Stimulated activated CD4-positive, alpha-beta T cell treated with anti-CD3 and anti-CD28 coated beads, TNF-alpha, amount 100 ng/mL, for 24 hours (primary cell): Measurements from ENCODE around the gene C14orf132.

Experiments used
- DNase-seq, 3 experiments: peaks; one replicate each; pipeline ENCODE4 v3.0.0-alpha.2; 2020; ENCODE audit warnings: low read depth in 3 of 3

Gene C14orf132

DNA sequence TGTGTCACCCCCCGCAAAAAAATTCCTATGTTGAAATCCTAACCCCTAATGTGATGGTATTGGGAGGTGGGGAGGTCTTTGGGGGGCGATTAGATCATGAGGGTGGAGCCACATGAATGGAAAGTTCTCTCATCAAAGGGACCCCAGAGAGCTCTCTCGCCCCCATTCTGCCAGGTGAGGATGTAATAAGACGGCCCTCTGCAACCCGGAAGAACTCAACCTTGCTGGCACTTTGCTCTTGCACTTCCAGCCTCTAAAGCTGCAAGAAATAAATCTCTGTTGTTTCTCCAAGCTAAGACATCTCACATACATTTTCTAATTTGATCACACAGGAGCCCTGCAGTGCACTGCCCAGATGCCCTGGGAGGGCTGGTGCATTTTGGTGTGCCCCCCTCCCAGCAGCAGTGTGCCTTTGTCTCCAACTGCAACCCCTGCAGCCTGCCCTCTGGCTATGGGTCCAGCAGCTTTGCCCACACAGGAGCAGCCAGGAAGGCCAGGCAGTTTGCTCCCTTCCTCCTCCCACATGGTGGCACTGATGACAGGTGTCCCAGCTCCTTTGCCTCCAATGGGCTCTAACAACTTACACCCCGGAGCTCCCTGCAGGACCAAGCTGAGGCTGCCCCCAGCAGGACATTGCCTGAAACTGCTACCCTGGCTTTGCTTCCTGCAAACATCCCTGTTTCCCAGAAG, 59.3 kb downstream of the C14orf132 start:
- DNase-seq = no peak

DNA sequence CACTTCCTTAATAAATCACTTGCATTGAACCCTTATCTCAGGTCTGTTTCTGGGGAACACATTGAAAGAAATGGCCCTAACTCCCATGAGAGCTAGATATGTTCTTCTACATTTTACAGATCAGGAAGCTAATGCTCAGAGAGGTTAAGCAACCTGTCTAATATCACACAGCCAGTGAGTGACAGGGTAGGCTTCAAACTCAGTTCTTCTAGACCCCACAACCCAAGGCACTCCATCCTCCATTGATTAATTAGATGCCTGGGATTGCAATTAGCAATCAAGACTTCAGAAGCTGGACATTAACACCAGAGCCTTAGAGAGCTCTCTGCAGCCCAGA, 59.8 kb downstream of the C14orf132 start:
- DNase-seq = no peak

DNA sequence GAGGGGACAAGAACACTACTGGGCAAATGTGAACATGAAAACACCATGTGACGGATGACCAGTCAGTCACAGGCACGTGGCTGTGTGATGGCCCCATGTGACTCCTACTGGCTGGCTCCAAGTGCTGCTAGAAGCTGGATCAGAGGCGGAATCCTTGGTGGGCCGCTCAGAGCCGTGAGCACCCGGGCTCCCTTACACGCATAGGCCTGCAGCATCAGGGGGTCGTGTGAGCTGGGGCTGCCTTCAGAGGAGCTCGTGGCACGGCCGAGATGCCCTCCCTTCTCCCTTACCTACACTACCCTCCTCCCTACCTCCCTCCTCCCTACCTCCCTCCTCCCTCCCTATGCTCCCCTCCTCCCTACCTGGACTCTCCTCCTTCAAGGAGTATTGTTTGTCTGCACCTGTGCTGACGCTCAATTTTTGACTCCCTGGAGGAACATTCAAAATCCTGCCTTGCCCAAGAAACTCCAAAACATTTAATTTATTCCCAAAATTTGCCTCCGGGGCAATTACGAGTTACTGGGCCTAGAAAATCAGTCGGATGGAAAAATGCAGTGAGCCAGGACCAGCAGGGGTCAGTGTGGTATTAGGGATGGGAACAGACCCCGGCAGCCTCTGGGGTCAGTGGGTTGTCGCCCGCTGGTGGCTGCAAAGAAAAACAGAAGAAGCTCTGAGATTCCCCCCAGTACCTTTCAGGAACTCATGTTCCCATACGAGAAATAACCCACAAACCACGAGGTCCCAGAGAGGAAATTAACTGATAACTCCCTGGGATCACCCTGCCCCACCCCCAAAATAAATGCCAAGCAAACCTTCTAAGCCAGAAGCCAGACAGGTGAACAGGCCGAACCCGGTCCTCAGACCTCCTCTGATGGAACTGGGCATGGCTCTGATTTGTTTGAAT, 61.3 kb downstream of the C14orf132 start:
- DNase-seq = peak; percentile 36 to 67 (median 50)

DNA sequence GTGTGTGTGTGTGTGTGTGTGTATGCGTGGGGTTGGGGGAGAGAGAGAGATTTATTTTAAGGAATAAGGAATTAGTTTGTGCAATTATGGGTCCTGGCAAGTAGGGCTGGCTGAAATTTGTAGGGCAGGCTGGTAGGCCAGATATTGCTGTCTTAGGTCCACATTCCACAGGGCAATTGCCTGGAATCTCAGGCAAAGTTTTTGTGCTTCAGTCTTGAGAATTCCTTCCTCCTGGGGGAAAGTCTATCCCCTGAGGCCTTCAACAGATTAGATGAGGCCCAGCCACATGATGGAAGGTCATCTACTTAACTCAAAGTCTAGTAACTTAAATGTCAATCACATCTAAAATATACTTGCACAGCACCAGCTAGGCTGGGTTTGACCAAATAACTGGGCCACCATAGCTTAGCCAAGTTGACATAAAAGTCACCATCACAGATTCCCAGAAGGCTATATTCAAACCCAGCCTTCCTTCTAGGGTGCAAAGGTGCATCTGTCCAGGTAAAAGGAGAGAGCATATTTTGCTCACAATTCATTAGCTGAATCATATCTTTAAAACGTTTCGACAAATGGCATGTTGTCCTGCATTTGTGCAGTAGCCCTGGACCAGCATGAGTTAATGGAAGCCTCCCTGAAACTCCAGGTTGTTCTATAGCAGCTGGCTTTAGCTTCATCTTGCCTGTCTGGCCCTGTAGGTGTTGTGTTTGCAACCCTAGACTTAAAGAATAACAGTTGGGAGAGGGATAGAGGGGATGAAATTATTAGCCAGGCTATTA, 63.1 kb downstream of the C14orf132 start:
- DNase-seq = no peak

DNA sequence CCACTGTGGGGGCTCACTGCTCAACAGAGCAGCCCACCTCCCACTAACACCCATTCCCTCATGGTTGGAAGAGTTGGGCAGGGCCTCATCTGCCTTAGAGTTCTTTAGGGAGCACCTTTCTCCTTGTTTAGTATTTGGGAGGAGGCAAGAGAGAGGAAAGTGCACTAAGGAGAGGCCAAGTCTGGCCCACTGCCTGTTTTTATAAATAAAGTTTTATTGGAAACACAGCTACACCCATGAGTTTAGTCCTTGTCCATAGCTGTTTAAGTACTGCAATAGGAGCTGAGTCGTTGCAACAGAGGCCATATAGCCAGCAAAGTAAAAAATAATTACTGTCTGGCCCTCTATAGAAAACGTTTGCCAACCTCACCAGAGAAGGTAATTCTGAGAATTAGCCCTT, 63.9 kb downstream of the C14orf132 start:
- DNase-seq = no peak

DNA sequence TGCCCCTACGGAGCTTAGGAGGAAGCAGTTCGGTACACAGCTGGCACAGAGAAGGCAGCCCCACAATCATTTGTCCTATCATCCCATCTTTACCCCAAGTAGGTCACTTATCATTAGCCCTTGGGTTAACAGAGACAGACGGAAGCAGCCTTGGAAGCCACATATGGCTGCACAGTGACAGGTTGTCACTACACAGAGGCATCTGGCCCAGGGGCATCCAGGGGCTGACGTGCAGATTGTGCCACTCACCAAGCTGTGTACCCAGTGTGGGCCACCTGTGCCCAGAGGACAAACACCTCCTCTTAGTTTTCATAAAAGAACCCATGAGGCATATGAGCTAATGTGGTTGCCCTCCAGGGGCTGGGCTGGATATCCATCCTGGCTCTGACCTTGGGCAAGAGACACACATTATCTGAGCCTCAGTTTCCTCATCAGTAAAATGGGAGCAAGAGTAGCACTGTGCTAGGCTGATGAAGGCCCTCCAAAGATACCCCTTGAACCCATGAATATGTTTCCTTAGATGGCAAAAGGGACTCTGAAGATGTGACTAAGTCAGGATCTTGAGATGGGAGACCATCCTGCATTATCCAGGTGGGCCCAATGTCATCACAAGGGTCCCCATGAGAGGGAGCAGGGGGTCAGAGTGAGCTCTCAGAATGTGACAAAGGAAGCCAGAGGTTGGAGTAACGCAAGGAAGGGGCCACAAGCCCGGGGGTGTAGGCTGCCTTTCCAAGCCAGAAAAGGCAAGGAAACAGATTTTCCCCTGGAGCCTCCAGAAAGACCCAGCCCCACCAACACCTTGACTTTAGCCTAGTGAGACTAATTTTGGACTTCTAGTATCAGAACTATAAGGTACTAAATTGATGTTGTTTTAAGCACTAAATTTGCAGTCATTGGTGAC, 64.6 kb downstream of the C14orf132 start:
- no peak for DNase-seq

DNA sequence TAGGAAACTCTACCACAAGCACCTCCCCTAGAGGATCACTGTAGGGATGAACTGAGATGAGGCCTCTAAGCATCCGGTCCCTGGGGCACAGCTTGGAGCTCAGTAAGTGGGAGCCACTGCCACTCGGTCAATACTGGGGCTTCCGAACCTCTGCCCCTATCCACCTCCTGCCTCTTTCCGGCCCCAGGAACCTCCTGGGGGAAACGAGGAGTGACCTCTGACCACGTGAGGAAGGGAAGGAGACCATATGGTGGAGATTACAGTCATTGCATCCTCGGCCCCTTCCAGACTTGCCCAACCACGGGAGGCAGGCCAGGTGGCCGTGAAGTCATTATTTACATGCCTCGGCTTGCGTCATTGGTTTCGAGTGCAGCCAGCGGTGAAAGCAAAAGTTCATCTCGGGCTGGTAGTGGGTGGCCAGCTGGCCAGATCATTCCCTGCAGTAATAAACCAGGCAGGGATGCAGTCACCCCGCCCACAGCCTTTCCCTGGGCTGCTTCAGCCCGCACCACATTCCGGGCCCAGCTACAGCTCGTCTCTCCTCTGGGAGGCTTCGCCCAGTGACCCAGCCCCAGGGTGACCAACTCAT, 65.4 kb downstream of the C14orf132 start:
- DNase-seq = no peak

DNA sequence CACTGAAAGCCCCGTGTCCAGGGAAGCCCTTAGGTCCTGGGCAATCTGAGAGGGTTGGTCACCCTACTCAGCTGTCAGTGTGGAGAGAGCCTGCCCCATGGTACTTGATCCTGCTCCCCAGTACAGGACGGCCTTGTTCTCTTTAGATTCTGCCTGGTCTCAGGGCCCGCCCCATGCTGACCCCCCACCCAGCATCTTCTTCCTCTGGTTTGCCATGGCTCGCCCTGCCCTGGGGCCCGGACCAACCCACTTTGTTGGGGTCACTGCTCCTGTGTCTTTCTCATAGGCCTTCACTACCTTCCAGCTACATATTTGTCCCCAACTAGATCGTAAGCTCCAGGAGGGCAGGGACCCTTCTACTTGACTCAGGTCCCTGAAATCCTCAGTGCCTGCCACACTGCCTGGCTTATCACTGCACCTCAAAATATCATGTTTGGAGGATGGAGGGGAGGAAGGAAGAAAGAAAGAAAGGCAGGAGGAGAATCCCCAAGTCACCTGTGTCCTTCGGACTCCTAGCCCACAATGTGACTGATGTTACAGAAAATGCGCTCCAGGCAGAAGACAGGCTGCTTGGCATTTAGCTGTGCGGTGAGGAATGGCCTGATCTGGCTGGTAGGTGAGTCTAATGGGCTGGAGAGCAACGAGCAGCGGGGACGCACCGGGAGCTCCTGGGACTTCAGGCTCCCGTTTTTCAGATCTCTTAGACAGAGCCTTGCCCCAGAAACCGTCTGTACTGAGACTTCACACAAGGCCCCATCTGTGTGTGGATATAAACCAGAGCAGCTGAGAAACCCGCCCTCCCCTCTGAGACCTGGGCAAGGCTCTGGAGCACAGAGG, 66.1 kb downstream of the C14orf132 start:
- no peak for DNase-seq

DNA sequence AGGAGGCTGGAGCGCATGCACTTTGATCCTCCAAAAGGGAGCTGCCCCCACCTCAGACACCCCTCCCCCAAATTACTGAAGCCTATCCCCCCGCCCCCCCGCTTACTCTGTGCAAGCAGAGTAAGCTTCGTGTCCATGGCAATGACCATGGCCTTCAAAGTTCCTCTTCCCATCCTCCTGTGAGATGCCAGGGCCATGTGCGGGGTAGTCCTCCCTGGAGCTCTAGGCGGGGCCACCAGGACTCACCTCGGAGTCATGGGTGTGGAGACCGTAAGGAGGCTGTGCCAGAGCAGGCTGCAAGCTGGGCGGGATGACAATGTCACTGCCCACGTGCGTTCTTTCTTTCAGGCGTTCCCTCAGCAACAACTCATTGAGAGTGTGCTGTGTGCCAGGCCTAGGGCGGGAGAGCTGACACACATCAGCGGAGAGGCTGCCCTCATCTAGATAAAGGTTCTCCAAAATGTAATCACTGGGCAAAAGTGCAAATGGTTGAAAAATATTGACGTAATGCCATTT, 66.8 kb downstream of the C14orf132 start:
- DNase-seq = no peak

DNA sequence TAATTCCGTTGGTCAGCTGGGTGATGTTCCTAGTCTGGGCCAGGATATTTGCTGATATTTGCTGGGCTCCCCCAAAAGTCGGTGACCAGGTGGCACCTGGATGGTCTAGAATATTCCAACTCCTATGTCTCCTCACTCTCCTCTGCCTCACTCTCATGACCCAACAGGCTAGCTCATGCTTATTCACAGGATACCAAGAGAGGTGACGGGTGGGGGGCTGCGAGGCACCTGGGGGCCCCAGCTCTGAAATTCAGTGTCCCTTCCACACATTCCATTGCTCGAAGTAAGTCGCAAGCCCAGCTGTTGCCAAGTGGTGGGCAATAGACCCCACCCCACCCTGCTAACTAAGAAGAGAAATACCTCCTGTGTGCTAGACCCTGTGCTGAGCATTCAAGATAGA, 67.7 kb downstream of the C14orf132 start:
- DNase-seq = no peak

DNA sequence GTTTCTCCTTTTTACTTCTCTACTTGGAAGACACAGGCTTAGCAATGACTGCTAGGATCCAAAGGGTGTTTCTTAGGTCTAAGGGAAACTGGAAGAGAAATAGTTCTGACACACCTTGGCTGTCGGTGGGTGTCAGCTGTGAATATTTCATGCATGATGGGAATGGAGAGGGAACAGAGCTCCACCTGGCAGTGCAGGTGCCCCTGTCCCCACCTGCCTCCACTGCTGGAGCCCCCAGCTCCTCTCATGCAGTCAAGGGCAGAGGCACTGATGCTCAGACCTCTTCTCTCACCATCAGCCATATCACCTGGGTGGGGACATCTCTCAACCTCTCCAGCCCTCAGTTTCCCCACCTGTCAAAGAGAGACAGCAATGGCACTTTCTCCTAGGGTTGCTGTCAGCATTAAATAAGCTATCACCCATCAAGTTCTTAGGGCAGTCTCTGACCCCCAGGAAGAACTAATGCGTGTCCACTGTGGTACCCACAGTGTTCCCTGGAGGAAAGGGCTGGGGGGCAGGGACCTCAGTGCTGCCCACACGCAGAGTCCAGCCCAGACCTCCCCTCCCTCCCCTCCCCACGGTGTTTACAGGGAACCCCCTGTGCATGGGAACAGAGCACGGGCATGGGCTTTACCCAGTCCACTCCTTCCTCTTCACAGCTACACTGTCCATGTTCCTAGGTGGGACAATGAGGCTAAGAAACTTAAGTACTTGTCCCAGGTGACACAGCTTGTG, 69.1 kb downstream of the C14orf132 start:
- no peak for DNase-seq

DNA sequence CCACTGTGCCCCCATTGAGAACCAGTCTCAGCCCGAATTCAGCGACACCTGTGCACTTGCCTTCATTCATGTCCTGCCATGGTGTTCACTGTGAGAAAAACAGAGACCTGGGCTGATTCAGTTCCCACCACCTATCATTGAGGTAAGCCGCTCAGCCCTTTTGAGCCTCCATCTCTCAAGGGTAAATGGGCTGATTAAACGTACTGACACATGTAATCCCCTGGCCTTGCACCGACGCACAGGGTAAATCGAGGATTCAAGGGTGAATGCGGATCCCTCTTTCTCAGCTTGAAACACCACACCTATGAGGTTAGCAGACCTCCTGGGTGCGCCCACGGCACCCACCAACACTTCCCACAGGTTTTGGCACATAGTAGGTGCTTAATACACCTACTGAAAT, 69.7 kb downstream of the C14orf132 start:
- no peak for DNase-seq

DNA sequence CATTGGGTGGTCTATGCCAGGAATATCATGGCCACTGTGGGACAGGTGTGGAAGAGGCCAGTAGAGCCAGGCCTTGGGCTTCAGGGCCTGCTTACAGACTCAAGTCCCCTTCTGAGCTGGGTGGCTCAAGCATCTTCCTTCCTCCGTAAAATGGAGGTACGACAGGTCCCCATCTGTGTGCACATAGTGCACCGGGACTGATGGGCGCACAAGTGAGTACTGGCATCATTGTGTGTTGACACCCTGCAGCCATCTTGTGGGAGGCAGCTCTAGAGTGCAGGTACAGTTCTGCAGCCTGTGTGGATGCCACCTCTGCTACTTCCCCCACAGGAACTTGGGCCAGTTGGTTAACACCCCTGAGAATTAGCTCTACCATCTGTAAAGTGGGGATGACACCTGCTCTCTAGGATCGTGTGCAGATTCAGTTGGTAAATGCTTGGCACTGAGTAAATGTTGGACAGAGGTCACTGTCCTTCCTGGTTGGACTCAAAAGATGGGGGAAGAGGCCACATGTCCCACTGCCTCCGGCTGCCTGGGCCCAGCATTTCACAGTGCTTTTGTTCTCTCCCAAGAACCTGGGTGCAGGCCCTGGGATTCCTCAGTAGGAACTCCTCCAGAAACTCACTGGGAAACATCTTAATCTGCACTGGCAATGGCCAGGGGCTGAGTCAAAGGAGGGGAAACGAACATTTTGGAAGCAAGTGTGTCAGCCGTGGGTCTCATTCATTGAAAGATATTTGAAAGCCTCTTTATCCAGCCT, 70.6 kb downstream of the C14orf132 start:
- DNase-seq = no peak

DNA sequence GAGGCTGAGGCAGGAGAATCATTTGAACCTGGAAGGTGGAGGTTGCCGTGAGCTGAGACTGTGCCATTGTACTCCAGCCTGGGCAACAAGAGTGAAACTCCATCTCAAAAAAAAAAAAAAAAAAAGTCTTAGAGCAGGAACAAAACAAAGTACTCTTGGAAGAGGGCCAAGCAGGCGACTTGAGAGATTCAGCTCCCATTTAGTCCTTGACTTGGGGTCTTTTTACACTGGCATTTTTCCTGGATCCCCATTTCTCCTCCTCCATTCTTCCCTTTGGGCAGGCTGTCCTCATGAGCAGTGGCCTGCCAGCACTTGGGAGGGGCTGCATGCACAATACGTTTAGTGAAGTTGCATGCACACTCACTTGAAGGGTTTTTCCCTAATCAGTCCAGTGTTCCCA, 72.9 kb downstream of the C14orf132 start:
- DNase-seq = no peak

DNA sequence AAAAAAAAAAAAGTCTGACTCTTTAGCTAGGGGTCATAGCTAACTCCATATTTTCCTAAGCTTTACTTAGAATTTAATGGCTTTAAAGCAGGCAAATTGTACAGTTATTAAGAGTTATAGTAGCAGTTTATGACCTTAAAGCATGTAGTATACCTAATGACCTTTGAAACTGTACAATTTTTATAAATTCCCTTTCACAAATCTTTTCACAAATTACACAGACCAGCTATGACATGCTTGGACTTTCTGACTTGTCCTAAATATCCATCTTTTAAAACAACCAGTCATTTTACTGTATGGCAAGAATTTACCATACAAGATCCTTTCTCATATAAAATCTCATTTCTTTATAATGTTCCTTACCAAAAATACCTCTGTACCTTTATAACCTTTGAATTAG, 74.8 kb downstream of the C14orf132 start:
- no peak for DNase-seq

DNA sequence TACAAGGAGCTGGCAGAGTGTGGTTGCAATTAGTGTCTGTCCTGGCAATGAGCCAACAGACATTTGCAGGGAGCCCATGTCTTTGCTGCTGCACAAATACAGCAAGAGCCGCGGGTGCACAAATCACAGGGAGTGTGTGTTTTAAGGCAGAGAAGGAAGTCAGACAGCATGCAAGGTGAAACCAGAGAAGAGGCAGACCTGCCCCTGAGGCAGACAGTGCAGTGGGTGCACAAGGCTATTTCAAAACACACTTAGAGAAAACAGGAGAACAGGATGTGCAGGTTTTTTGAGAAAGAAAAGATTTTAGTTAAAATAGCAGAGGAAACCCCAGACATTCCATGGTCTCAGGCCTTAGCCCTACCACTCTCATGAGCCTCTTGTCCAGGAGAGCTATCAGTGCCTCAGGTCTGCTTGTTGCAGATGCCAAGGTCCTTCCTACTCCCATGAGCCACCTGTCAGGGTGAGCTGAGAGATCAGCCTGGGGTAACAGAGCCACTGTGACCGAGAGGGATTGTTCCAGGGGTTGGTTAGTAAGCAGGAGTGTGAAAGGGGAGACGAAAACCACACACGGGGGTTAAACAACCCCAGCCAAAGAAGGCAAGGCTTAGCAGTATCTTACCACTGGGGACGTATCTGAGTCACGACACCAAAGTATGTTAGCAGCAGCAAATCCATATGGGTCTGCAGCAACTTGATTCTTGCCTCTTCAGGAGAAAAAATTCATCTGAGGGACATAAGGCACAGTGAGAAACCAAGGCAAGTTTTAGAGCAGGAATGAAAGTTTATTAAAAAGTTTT, 78.1 kb downstream of the C14orf132 start:
- no peak for DNase-seq

DNA sequence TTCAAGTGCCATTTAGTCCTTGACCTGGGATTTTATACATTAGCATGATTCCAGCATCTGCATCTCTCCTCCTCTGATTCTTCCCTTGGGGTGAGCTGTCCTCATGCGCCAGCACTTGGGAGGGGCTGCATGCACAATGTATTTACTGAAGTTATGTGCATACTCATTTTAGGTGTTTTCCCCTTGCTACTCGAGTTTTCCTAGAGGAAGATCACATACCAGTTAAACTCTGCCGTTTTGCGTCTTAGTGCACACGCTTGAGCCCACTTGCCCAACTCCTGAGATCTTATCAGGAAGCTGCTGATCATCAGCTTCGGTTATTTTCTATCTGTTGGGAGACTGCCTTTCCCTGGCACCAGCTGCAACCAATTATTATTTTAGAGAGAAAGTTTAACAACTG, 78.8 kb downstream of the C14orf132 start:
- no peak for DNase-seq

DNA sequence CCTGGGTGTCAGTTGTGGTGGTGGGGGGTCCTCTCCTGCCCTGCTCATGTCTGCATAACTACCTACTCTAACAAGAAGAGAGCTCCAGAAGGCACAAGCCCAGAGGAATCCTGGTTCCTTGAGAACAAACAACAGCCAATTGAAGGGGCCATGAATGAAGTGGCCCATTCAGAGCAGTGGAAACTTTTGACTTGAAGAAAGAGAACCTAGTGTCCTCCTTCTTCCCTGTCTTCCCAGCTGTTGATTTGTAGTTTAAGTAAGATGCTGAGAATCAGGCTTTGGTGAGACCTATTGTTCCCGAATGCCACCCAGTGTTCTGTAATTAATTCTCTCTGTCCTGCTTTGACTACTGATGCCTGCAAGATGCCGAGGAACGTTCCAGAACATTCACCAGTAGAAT, 79.2 kb downstream of the C14orf132 start:
- no peak for DNase-seq
